ENCODE results near the gene RIPK3. TPM values are rescaled to one million over a fixed set of nuclear protein-coding genes. Genes with fewer than 3 reads are reported as not detected.

Gene RIPK3
- polyA plus RNA-seq, 2 of the 4 experiments (the other 2 are of a cell fraction), result not detected

DNA sequence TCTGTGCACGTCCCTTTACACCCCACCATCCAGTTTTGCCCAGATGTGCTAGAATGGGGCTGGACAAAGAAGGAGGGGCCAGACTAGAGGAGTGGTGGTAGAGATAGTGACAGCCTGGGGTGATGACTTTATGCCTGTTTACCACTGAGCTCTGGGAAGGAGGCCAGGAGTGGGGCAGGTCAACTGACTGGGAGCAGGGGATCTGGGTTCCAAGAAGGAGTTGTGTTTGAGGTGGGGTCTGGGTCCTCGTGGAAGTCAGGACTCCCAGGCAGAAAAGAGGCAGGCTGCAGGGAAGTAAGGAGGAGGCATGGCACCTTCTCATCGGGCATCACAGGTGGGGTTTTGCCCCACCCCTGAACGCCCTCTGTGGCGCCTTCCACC is 29.5 kb downstream of the RIPK3 start:
- Histone ChIP-seq H3K4me2 (no peak overlapping the region), H3K4me1 (peaks cover 16% of the 10 kb centered on the region), H3K4me3 (no peak overlapping the region), H3K9me3 (no peaks in the 10 kb centered on the region), H3K27ac (no peak overlapping the region)
- WGBS (ENCODE audit: missing lambda C conversion rate), result 78% methylated on average over 5 of the region's 5 CpGs
- ChIA-PET POLR2A (no interaction called here), CTCF (interaction anchor here (6.5 to 46.6 kb wide), 6 partner anchors 10 to 120 kb away, joined by 76 to 1142 read pairs (median 302); partner anchors contain the start of genes ADCY4, CBLN3, DHRS1 and KHNYN)
- no peak for TF ChIP-seq ZNF302 (CRISPR knock-in tag; IDR thresholded peaks at IDR 0.05)
- no peak for FAIRE-seq
- no peak for DNase-seq (ENCODE audit: low read depth in 1 of 2, low spot score in 1 of 2)
- no peak for ATAC-seq

DNA sequence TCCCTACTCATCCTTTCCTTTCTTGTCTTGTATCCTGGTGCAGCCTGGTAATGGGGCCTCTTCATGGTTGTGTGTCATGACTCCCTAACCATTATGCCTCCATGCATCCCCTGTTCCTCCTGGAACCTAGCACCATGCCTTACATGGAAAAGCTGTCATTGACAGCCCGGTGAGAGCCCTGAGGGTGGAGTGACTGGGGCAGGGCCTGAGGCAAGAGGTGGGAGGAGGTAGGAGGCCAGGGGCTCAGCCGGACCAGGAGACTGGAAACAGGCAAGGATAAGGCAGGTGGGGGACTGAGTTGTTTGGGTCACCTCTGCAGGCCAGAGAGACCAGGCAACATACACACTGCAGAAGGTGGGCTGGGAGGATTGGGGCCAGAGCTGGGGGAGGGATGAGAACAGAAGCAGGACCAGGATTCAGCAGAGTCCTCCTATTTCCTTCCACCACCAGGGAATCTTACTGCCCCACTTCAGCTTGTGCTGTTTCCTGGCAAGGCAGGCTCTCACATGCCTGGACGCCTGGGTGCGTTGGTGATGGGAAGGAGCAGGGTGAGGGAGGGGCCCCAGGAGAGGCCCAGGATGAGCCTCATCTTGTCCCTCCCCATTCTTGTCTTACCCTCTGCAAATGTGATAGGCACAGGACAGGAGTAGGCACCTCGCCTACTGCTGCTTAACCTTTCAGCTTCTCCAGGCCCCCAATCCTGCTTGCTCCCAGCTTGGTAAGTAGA is 30.1 kb downstream of the RIPK3 start, which contains the start of gene LTB4R2:
Gene LTB4R2, plus strand, starts transcription at position 603 of the 727 bp plus-strand sequence. CDS start 525 bp downstream, outside the sequence.
- FAIRE-seq (no peak), DNase-seq (ENCODE audit: low read depth in 1 of 2, low spot score in 1 of 2) (no peak), ATAC-seq (no peak)
- ChIA-PET POLR2A (no interaction called here), CTCF (interaction anchor here (1.3 to 46.6 kb wide), 8 partner anchors 11 to 120 kb away, joined by 3 to 1142 read pairs (median 130); partner anchors contain the start of genes ADCY4, CBLN3, DHRS1 and KHNYN)
- peaks cover 16% of the 10 kb centered on the region for H3K4me1 ChIP-seq
- H3K4me3 ChIP-seq, result no peak within 1 kb of the TSS
- no peak within 1 kb of the TSS for H3K4me2 ChIP-seq
- TF ChIP-seq EHMT2 (IDR thresholded peaks at IDR 0.05; ENCODE audit: low read depth) (no peak), NFE2L2 (conservative IDR thresholded peaks at IDR 0.05; ENCODE audit: low read length) (no peak), HDAC2 (IDR thresholded peaks at IDR 0.05) (no peak), EHF (CRISPR knock-in tag; IDR thresholded peaks at IDR 0.05) (no peak), MAFK (IDR thresholded peaks at IDR 0.05; ENCODE audit: partially characterized antibody) (no peak), JUN (IDR thresholded peaks at IDR 0.05) (no peak), NR3C1 (IDR thresholded peaks at IDR 0.05) (no peak), TP53 (CRISPR knock-in tag; IDR thresholded peaks at IDR 0.05) (no peak), TFCP2L1 (CRISPR knock-in tag; IDR thresholded peaks at IDR 0.05) (no peak), SREBF2 (IDR thresholded peaks at IDR 0.05) (no peak)
- H3K27ac ChIP-seq, result no peak within 1 kb of the TSS
- no peaks in the 10 kb centered on the region for H3K9me3 ChIP-seq
- 90% methylated on average over 5 of the region's 5 CpGs for WGBS (ENCODE audit: missing lambda C conversion rate)

DNA sequence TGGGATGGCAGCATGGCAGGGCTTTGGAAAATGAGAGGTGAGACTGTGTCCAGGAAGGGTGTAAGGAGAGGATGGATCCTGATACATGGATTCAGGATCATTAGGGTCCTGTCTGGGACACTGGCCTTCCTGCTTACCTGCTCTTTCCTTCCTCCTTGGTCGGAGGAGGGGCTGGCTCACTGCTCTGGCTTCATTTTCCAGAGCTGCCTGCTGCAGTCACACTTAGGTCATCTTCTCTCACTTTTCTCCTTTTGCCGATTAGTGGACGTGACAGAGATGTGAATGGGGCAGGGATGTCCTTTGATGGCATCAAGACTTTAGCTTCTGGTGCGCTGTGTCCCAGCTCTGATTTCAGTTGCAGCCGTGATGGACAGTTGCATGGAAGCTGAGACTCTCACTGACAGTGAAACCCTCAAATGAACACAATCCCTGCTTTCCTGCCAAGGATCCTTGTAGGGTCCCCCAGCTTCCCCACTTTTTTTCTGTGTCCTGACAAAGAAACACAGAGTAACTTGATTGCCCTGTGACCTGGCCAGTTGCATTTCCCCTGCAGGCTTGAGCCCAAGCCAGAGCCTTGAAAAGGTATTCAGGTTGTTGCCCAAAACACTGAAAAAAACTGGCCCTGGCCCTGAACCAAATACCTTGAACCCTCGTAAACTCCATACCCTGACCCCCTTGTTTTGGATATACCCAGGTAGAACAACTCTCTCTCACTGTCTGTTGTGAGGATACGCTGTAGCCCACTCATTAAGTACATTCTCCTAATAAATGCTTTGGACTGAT is 31.3 kb downstream of the RIPK3 start:
- ATAC-seq (peak; percentile 3 to 38; a peak in 3 of 6 replicates), FAIRE-seq (no peak), DNase-seq (ENCODE audit: low read depth in 1 of 2, low spot score in 1 of 2) (no peak)
- H3K4me1 ChIP-seq, result peaks cover 16% of the 10 kb centered on the region
- WGBS (ENCODE audit: missing lambda C conversion rate), result 63% methylated on average over 7 of the region's 7 CpGs
- H3K9me3 ChIP-seq, result no peaks in the 10 kb centered on the region
- ChIA-PET POLR2A (interaction anchor here (0.6 to 3.4 kb wide), 8 partner anchors 9 to 194 kb away, joined by 3 to 23 read pairs (median 7); partner anchors contain the start of genes CBLN3, CHMP4A, DCAF11 and DHRS1), CTCF (interaction anchor here (0.7 to 46.6 kb wide), 22 partner anchors 10 to 200 kb away, joined by 3 to 1142 read pairs (median 6); partner anchors contain the start of genes ADCY4, CBLN3, DHRS1 and EMC9)
- H3K4me3 ChIP-seq, result no peak overlapping the region
- no peak for TF ChIP-seq KDM5A (IDR thresholded peaks at IDR 0.05)
- TF ChIP-seq, protein P1, sequence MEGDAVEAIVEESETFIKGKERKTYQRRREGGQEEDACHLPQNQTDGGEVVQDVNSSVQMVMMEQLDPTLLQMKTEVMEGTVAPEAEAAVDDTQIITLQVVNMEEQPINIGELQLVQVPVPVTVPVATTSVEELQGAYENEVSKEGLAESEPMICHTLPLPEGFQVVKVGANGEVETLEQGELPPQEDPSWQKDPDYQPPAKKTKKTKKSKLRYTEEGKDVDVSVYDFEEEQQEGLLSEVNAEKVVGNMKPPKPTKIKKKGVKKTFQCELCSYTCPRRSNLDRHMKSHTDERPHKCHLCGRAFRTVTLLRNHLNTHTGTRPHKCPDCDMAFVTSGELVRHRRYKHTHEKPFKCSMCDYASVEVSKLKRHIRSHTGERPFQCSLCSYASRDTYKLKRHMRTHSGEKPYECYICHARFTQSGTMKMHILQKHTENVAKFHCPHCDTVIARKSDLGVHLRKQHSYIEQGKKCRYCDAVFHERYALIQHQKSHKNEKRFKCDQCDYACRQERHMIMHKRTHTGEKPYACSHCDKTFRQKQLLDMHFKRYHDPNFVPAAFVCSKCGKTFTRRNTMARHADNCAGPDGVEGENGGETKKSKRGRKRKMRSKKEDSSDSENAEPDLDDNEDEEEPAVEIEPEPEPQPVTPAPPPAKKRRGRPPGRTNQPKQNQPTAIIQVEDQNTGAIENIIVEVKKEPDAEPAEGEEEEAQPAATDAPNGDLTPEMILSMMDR (IDR thresholded peaks at IDR 0.05), result peak; percentile 27; the same call in 1 of the 3 replicates
- H3K27ac ChIP-seq, result peak overlapping the region; percentile 29 to 75; a peak in 4 of 6 replicates
- peak overlapping the region; percentile 55 for H3K4me2 ChIP-seq

DNA sequence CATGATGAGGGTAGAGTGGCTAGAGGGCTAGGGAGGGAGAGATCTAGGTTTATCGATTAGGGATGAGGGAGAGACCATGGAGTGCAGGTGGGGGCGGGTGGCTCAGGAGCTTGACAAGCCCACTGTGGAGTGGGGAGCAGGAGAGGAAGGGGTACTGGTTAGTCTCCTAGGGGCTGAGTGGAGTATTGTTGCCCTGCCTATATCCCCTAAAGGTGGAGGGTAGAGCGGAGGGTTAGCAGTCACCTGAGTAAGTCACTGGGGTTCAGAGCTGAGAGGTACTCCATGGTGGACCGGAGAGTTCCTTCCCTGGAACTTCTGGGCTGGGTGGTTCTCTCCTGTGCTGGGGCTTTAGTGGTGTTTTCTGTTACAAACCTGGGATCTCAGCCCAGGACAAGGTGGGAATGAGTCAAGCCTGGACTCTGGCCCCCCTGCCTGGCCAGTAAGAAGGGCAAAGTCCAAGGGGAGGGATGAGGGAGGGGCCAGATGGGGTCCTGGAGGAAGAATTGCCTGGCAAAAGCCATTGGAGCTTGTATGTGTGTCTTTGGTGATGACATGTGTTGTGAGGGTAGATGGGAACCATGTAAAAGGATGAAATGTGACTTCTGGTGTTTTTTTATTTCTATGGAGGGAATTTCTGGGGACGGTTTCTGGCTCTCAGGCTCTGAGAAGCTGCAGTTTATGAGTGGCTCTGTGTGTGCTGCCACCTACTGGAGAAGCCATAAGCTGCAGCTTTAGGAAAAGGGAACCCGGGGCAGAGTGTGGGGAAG is 32.0 kb downstream of the RIPK3 start, which contains the start of gene CIDEB:
Gene CIDEB, minus strand, starts transcription at position 403 of the 767 bp plus-strand sequence. Its CDS starts 119 bp downstream, at position 284.
- H3K4me3 ChIP-seq, result no peak within 1 kb of the TSS
- ChIA-PET CTCF (interaction anchor here (1.1 to 46.6 kb wide), 25 partner anchors 10 to 778 kb away, joined by 3 to 1142 read pairs (median 4); partner anchors contain the start of genes ADCY4, CBLN3, DHRS1 and EMC9), POLR2A (interaction anchor here (0.6 to 3.4 kb wide), 8 partner anchors 8 to 193 kb away, joined by 3 to 23 read pairs (median 7); partner anchors contain the start of genes CBLN3, CHMP4A, DCAF11 and DHRS1)
- peak; percentile 77 to 93 for ATAC-seq
- DNase-seq (ENCODE audit: low read depth in 1 of 2, low spot score in 1 of 2), result peak; percentile 66 to 77
- peak within 1 kb of the TSS; percentile 43 to 75; a peak in 4 of 6 replicates for H3K27ac ChIP-seq
- H3K9me3 ChIP-seq, result no peaks in the 10 kb centered on the region
- peaks cover 16% of the 10 kb centered on the region for H3K4me1 ChIP-seq
- peak within 1 kb of the TSS; percentile 55 for H3K4me2 ChIP-seq
- WGBS (ENCODE audit: missing lambda C conversion rate), result 50% methylated on average over 6 of the region's 6 CpGs
- peak; percentile 49 for FAIRE-seq
- TF ChIP-seq RCOR1 (IDR thresholded peaks at IDR 0.05; ENCODE audit: low read depth, low read length), result no peak
- no peak for TF ChIP-seq FOSL2 (IDR thresholded peaks at IDR 0.05)
- TF ChIP-seq FOSL2 (CRISPR knock-in tag; IDR thresholded peaks at IDR 0.05), result peak; percentile 31; the same call in 1 of the 2 replicates
- TF ChIP-seq HDAC2 (IDR thresholded peaks at IDR 0.05), result no peak
- TF ChIP-seq FOSB (CRISPR knock-in tag; IDR thresholded peaks at IDR 0.05), result no peak
- TF ChIP-seq, protein P1 (IDR thresholded peaks at IDR 0.05), result peak; percentile 92
- no peak for TF ChIP-seq TFCP2L1 (CRISPR knock-in tag; IDR thresholded peaks at IDR 0.05)
- no peak for TF ChIP-seq RFX5 (IDR thresholded peaks at IDR 0.05)
- TF ChIP-seq EHMT2 (IDR thresholded peaks at IDR 0.05; ENCODE audit: low read depth), result no peak
- TF ChIP-seq NPAS2 (CRISPR knock-in tag; IDR thresholded peaks at IDR 0.05; ENCODE audit: borderline replicate concordance), result no peak
- TF ChIP-seq RAD21 (conservative IDR thresholded peaks at IDR 0.05 in 1 of 2, IDR thresholded peaks at IDR 0.05 in 1 of 2), result peak; percentile 32 to 41; a peak in 3 of 5 replicates
- no peak for TF ChIP-seq HEYL (CRISPR knock-in tag; IDR thresholded peaks at IDR 0.05)
